ENCODE data around the gene BDKRB2.

Gene BDKRB2

GRCh38 chr14:96204151-96205058 lies at the start of gene BDKRB2:
BDKRB2 (plus strand) TSS chr14:96204839; CDS start chr14:96237108, 32,269 bp downstream.
- no peak for TF ChIP-seq CTCF (IDR thresholded peaks at IDR 0.05; ENCODE audit: extremely low read depth, missing control alignments)
- no peak for DNase-seq (ENCODE audit: low spot score)

GRCh38 chr14:96154900-96155299 lies 49.7 kb upstream of the BDKRB2 start:
- TF ChIP-seq CTCF (IDR thresholded peaks at IDR 0.05; ENCODE audit: extremely low read depth, missing control alignments): no peak
- DNase-seq (ENCODE audit: low spot score): no peak

- DNase-seq (ENCODE audit: low spot score): no peak
- TF ChIP-seq CTCF (IDR thresholded peaks at IDR 0.05; ENCODE audit: extremely low read depth, missing control alignments): no peak
Measured at GRCh38 chr14:96156804-96157760, 47.6 kb upstream of the BDKRB2 start.

- no peak for DNase-seq (ENCODE audit: low spot score)
- TF ChIP-seq CTCF (IDR thresholded peaks at IDR 0.05; ENCODE audit: extremely low read depth, missing control alignments): no peak
Measured at GRCh38 chr14:96158735-96159134, 45.9 kb upstream of the BDKRB2 start.

GRCh38 chr14:96160076-96160912 lies 44.3 kb upstream of the BDKRB2 start:
- TF ChIP-seq CTCF (IDR thresholded peaks at IDR 0.05; ENCODE audit: extremely low read depth, missing control alignments): no peak
- DNase-seq (ENCODE audit: low spot score): no peak

- DNase-seq (ENCODE audit: low spot score): no peak
- TF ChIP-seq CTCF (IDR thresholded peaks at IDR 0.05; ENCODE audit: extremely low read depth, missing control alignments): no peak
Measured at GRCh38 chr14:96160913-96161310, 43.7 kb upstream of the BDKRB2 start.

Measured in GM20000 (cell line).